HepG2 (cell line): Measurements from ENCODE around the gene ANKLE1. TPM values are rescaled to one million over a fixed set of nuclear protein-coding genes. Genes with fewer than 3 reads are reported as not detected.
A peak's percentile ranks its signal among the peaks of the same experiment; 100 is the strongest.

Experiments used
- ASH2L ChIP-seq: fragments of 300-600, 200-600 bp; sonication (generic); IDR thresholded peaks from 2 replicates; pipeline ENCODE4 v1.7.0; 2017; ENCODE audit warnings: low read depth, mild to moderate bottlenecking, moderate library complexity, mixed read lengths, low read length; ENCODE audit not compliant: insufficient read length
- MYC ChIP-seq: sonication (generic); formaldehyde crosslinking; IDR thresholded peaks from 2 replicates; pipeline ENCODE4 v1.9.0; 2021; ENCODE audit warnings: missing genetic modification reagents, borderline replicate concordance
- SRF ChIP-seq: IDR thresholded peaks from 2 replicates; pipeline ENCODE4 v1.6.1; 2011; ENCODE audit warnings: mild to moderate bottlenecking, low read depth, low read length, moderate library complexity
- ZBTB40 ChIP-seq, 2 experiments: fragments of 450-650 bp in 1 of 2; sonication (generic) in 1 of 2; formaldehyde crosslinking in 1 of 2; IDR thresholded peaks; 2 replicates each; pipeline versions ENCODE4 v1.6.1 to v1.8.0; 2016 to 2022; ENCODE audit warnings: antibody characterized with exemption in 1 of 2, mild to moderate bottlenecking in 1 of 2, missing genetic modification reagents in 1 of 2
- ZFP62 ChIP-seq: sonication (generic); formaldehyde crosslinking; IDR thresholded peaks from 2 replicates; pipeline ENCODE4 v1.4.0; 2020; ENCODE audit warnings: missing genetic modification reagents
- ZNF430 ChIP-seq: sonication (generic); formaldehyde crosslinking; IDR thresholded peaks from 2 replicates; pipeline ENCODE4 v1.9.0; 2021; ENCODE audit warnings: mild to moderate bottlenecking, missing genetic modification reagents
- ZNF44 ChIP-seq: sonication (generic); formaldehyde crosslinking; IDR thresholded peaks from 2 replicates; pipeline ENCODE4 v1.5.1; 2020; ENCODE audit warnings: mild to moderate bottlenecking, missing genetic modification reagents
- polyA plus RNA-seq, 8 experiments: library from polyadenylated mRNA; depleted of rRNA in 3 of 8; stranded (reverse) in 7 of 8; unstranded in 1 of 8; fragments of >200 nt; fragmentation: Illumina TruSeq in 4 of 8; extraction: Trizol in 4 of 8; gene quantifications; 2 replicates each; pipeline versions ENCODE4 v1.2.1 to v1.2.3, GENCODE V29; 2011 to 2016; ENCODE audit warnings: low read depth in 4 of 8, missing spikeins in 1 of 8, mixed read lengths in 1 of 8; ENCODE audit not compliant: insufficient read depth in 1 of 8
- total RNA-seq, 5 experiments: library from RNA; depleted of rRNA; stranded (reverse); fragments of >200 nt; fragmentation: Illumina TruSeq; extraction: Trizol; gene quantifications; 2 replicates each; pipeline ENCODE4 v1.2.3, GENCODE V29; 2016; ENCODE audit warnings: low read depth in 1 of 5

ANKLE1 gene
- total and polyA plus RNA-seq, 2 of the 13 experiments (the other 11 are each of a cell fraction or from before 2014, with no cell fraction given): 0.69 to 1.5 TPM

GRCh38 chr19:17331045-17331558, 49.4 kb downstream of the ANKLE1 start (continued):
- TF ChIP-seq ZBTB40 (IDR thresholded peaks at IDR 0.05) (no peak), ZBTB40 (CRISPR knock-in tag; IDR thresholded peaks at IDR 0.05) (no peak), MYC (CRISPR knock-in tag) (peak; percentile 32; the same call in 1 of the 2 replicates), ASH2L (no peak), ZFP62 (CRISPR knock-in tag) (no peak), SRF (no peak), ZNF44 (CRISPR knock-in tag) (no peak), ZNF430 (no peak)
